ENCODE data around the gene CCR4. TPM values are rescaled to one million over a fixed set of nuclear protein-coding genes. Genes with fewer than 3 reads are reported as not detected.

CCR4 gene
- total and polyA plus RNA-seq, 2 of the 8 experiments (the other 6 are each of a cell fraction or from before 2014, with no cell fraction given), result 0.11 to 0.15 TPM

GRCh38 chr3:33001889-33002288 is 50.4 kb downstream of the CCR4 start:
- WGBS, 2 experiments (ENCODE audit: extremely low coverage in 1 of 2, insufficient coverage in 1 of 2, insufficient read length in 1 of 2, insufficient replicate concordance in 2 of 2, low coverage in 1 of 2, low lambda C conversion rate in 2 of 2, missing lambda C conversion rate in 1 of 2), result 87% methylated on average over 2 of the region's 2 CpGs; no CpG with 5 or more reads in 1 of the 2 experiments
- Histone ChIP-seq H2BK15ac (ENCODE audit: low read length) (no peak overlapping the region), H3K18ac (ENCODE audit: extremely low read depth, low read length) (no peak overlapping the region), H3K79me1 (ENCODE audit: low read depth, low read length) (no peaks in the 10 kb centered on the region; the same call in 1 of the 2 replicates), H3K4me1 (replicated peaks in 1 of 4; ENCODE audit: control insufficient read depth in 3 of 4, insufficient read depth in 4 of 4, low read length in 3 of 4) (peaks cover 2 to 9% (median 5%) of the 10 kb centered on the region in 4 experiments; a peak in 4 of 7 replicates), H3K23me2 (ENCODE audit: low read depth, low read length) (no peaks in the 10 kb centered on the region), H3K4me2 (ENCODE audit: insufficient read depth in 1 of 2, low read depth in 2 of 2, low read length in 2 of 2) (no peak overlapping the region), H2BK120ac (replicated peaks; ENCODE audit: low read depth, low read length) (no peak overlapping the region), H3K27me3 (replicated peaks in 1 of 4; ENCODE audit: control insufficient read depth in 3 of 4, extremely low read depth in 1 of 4, insufficient read depth in 3 of 4, low read length in 3 of 4) (no peaks in the 10 kb centered on the region), H3K4me3 (ENCODE audit: extremely low read depth in 1 of 4, insufficient read depth in 2 of 4, low read depth in 3 of 4, low read length in 4 of 4) (no peak overlapping the region), H3K56ac (replicated peaks; ENCODE audit: insufficient read length, low read depth, low read length) (no peak overlapping the region), H3K9ac (replicated peaks in 1 of 4; ENCODE audit: extremely low read depth in 1 of 4, low read depth in 3 of 4, low read length in 3 of 4) (no peak overlapping the region), H3K36me3 (ENCODE audit: control insufficient read depth in 2 of 4, insufficient read depth in 4 of 4, low read length in 3 of 4) (peaks cover 0 to 3% (median 0%) of the 10 kb centered on the region in 4 experiments; a peak in 1 of 8 replicates), H2BK5ac (ENCODE audit: low read depth, low read length) (no peak overlapping the region), H2AFZ (ENCODE audit: low read length) (no peak overlapping the region), H3K9me3 (ENCODE audit: insufficient read depth in 2 of 2, low read depth in 1 of 2, low read length in 1 of 2) (peaks cover 0 to 6% of the 10 kb centered on the region in 2 experiments; a peak in 1 of 4 replicates), H3K79me2 (ENCODE audit: control insufficient read depth in 1 of 2, insufficient read depth in 2 of 2, low read length in 2 of 2) (no peaks in the 10 kb centered on the region), H2BK20ac (ENCODE audit: low read length) (no peak overlapping the region), H4K8ac (ENCODE audit: extremely low read depth, insufficient read depth, low read length) (no peak overlapping the region), H4K5ac (ENCODE audit: insufficient read length, low read depth, low read length) (no peak overlapping the region), H2AK5ac (ENCODE audit: low read depth, low read length) (no peak overlapping the region), H3K14ac (ENCODE audit: insufficient read length) (no peak overlapping the region), H4K91ac (replicated peaks; ENCODE audit: insufficient read length, low read length) (no peak overlapping the region), H2BK12ac (ENCODE audit: low read depth, low read length) (no peak overlapping the region), H3K4ac (replicated peaks; ENCODE audit: insufficient read length, low read depth, low read length) (no peak overlapping the region), H4K20me1 (replicated peaks in 1 of 2; ENCODE audit: control insufficient read depth in 1 of 2, insufficient read depth in 2 of 2, low read length in 2 of 2) (no peaks in the 10 kb centered on the region), H3K23ac (ENCODE audit: insufficient read length) (no peak overlapping the region), H3K27ac (ENCODE audit: low read depth, low read length) (no peak overlapping the region)
- ChIA-PET POLR2A (ENCODE audit: partially characterized antibody) (no interaction called here), CTCF (ENCODE audit: partially characterized antibody) (interaction anchor here (1.2 to 4.4 kb wide), 4 partner anchors 20 to 370 kb away, joined by 3 to 25 read pairs (median 5); no protein-coding TSS in a partner anchor)
- TF ChIP-seq BCL11A (IDR thresholded peaks at IDR 0.05; ENCODE audit: low read depth in 2 of 2, low read length in 2 of 2) (no peak), SP4 (IDR thresholded peaks at IDR 0.05; ENCODE audit: low read length) (no peak), RFX5 (IDR thresholded peaks at IDR 0.05; ENCODE audit: borderline replicate concordance, low read depth, low read length) (no peak), SRF (IDR thresholded peaks at IDR 0.05; ENCODE audit: low read depth, low read length) (no peak), TCF12 (IDR thresholded peaks at IDR 0.05; ENCODE audit: low read depth, low read length) (no peak), GABPA (IDR thresholded peaks at IDR 0.05; ENCODE audit: borderline replicate concordance, insufficient read depth, low read length) (no peak), HDAC6 (IDR thresholded peaks at IDR 0.05; ENCODE audit: low read depth, low read length) (no peak), KDM1A (IDR thresholded peaks at IDR 0.05; ENCODE audit: borderline replicate concordance, low read length) (no peak), EGR1 (IDR thresholded peaks at IDR 0.05; ENCODE audit: borderline replicate concordance, low read depth, low read length) (no peak), YY1 (IDR thresholded peaks at IDR 0.05; ENCODE audit: low read depth, low read length) (no peak), SIN3A (conservative IDR thresholded peaks at IDR 0.05 in 1 of 2, IDR thresholded peaks at IDR 0.05 in 1 of 2; ENCODE audit: low read depth in 1 of 2, low read length in 2 of 2) (no peak), NANOG (IDR thresholded peaks at IDR 0.05; ENCODE audit: insufficient read depth, low read depth, low read length, poor library complexity, severe bottlenecking) (no peak), SAP30 (IDR thresholded peaks at IDR 0.05; ENCODE audit: insufficient read depth, insufficient replicate concordance, low read length) (no peak)
- FAIRE-seq (no peak), DNase-seq (ENCODE audit: low read depth in 1 of 2, low spot score in 2 of 2) (no peak)

All from H1 (cell line).